GM10266 (cell line): ENCODE data around the gene AUNIP.

Experiments
- DNase-seq: peaks from one replicate; pipeline ENCODE4 v3.0.0; 2012; ENCODE audit errors: extremely low spot score
- TF ChIP-seq, protein P1 (sequence below): IDR thresholded peaks from 2 replicates; pipeline ENCODE4 v1.5.1; 2012; ENCODE audit warnings: mild to moderate bottlenecking, low read depth; ENCODE audit not compliant: control insufficient read depth, insufficient read depth; ENCODE audit errors: missing control alignments

AUNIP gene

DNA sequence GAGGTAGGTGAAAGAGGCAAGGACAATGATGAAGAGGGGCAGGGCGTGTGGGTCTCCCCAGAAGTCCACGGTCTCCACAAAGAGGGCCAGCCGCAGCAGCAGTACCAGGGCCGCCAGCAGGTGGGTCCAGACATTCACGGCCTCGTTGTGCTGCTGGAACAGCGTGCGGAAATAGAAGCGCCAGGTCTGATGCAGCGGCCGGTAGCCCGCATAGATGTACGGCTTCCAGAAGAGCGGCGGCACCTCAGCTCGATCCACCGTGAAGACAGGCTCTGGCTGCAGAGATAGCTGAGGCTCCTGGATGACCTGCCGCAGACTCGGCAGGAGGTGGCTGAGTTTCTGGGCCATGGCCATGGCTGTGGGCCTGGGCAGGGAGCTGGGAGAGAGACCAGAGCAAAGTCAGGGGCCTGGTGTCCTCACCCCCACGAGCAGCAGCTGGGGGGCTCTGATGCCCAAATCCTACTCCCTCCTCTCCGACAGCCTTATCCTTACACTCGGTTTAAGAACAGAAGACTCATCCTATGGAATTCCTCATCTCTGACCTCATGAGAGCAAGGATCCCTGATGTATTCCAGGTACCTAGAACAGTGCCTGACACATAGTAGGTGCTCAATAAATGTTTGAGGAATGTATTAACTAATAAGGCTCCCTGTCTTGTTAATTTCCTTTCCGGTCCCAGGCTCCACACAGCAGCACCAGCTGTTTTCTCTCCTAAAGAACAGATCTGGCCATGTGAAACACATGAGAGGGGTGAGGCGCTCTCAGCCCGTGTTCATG, 4.4 kb upstream of the AUNIP start:
- TF ChIP-seq, protein P1, sequence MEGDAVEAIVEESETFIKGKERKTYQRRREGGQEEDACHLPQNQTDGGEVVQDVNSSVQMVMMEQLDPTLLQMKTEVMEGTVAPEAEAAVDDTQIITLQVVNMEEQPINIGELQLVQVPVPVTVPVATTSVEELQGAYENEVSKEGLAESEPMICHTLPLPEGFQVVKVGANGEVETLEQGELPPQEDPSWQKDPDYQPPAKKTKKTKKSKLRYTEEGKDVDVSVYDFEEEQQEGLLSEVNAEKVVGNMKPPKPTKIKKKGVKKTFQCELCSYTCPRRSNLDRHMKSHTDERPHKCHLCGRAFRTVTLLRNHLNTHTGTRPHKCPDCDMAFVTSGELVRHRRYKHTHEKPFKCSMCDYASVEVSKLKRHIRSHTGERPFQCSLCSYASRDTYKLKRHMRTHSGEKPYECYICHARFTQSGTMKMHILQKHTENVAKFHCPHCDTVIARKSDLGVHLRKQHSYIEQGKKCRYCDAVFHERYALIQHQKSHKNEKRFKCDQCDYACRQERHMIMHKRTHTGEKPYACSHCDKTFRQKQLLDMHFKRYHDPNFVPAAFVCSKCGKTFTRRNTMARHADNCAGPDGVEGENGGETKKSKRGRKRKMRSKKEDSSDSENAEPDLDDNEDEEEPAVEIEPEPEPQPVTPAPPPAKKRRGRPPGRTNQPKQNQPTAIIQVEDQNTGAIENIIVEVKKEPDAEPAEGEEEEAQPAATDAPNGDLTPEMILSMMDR = no peak
- no peak for DNase-seq

DNA sequence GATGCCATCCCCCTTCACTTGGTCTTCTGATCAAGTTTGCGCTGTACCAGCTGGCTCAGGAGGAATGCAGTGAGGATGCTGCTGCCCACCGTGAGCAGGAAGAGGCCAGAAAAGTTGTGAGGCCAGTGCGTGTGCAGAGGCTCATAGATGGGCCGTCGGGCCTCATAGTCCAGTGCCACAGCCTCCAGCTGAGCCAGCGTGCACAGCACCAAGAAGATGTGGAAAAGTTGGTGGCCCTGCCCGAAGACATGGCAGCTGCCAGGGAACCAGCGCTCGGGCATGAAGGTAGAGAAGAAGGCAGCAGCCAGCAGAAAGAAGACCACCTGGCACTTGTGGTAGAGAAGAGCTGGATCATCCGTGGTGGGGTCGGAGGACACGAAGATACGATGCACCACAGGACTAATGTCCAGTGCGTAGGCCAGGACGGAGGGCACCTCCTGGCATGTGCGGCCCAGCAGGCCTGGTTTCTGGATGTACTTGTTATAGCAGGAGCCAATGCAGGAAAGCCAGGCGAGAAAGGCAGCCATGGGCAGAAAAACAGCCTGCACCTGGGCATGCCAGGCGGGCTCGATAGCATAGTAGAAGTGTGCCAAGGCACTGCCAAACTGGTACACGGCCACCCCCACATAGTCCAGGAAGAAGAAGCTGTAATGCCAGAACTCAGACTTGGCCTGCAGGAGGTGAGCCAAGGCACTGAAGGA, 3.7 kb upstream of the AUNIP start:
- DNase-seq = peak; percentile 3

DNA sequence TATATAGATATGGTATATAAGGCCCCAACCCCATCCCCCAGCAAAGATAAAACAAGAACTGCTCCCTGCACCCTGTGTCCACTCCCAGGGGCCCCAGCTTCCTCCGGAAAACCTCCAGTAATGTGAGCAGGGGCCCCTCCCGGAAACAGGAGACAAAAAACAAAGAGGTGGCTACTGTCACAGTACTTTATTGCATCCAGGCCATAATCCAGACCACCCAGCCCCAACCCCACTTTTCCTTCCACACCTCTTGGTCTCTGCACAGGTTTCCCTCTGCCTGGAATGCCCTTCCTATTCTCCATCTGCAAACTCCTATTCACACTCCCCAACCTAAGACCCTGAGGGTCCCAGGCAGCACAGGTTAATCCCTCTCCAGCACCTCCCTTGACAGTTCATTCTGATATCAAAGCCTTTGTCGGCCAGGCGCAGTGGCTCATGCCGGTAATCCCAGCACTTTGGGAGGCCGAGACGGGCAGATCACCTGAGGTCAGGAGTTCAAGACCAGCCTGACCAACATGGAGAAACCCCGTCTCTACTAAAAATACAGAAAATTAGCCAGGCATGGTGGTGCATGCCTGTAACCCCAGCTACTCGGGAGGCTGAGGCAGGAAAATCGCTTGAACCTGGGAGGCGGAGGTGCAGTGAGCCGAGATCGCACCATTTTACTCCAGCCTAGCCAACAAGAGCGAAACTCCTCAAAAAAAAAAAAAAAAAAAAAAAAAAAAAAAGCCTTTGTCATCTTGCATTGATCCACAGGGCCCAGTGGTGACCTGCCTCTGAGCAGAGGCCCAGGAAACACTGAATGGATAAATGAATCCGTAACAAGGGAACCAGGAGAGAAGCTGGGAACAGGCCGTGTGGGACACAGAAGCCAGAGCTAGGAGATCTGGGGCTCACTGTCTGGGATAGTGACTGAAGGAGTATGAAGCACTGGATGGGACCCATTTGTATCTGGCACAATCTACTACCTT, 2.3 kb upstream of the AUNIP start:
- peak; percentile 15 for DNase-seq
- TF ChIP-seq, protein P1 = no peak

More for the DNA sequence above, 3.7 kb upstream of the AUNIP start:
- TF ChIP-seq, protein P1 = no peak

DNA sequence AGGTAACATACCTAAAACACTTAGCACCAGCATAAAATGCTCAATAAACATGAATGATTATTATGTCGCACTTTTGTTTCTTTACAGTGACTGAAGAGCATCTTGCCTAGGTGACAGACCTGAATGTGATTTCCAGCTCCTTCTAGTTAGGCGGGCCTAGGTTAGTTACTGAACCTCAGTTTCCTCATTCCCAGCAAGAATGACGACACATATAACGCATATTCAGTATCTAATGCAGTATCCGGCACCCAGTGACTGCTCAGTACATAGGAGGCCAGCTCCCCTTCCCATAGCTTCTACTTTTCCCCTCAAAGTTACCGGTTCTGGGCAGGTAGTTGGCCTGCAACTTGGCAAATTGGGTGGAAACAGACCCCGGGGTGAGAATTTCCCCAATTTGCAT, 763 bp downstream of the AUNIP start:
- TF ChIP-seq, protein P1 = no peak
- DNase-seq = no peak

GRCh38 chr1:25856856-25857255, 2.4 kb downstream of the AUNIP start:
- DNase-seq = no peak
- TF ChIP-seq, protein P1 = no peak

DNA sequence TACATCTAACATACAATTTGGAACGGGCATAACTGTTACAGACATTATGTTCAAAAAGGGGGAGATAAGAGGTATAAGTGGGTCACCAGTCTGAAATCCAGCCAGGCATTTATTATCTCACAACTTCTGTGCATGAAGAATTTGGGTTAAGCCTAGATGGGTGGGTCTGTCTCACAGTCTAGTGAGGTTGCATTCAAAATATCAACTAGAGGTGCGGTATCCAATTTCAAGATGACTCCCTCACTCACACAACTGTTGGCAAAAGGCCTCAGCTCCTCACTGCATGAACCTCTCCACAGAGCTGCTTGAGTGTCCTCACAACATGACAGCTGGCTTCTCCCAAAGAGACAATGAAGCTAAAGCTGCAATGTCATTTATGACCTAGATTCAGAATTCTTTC, 4.7 kb downstream of the AUNIP start:
- no peak for DNase-seq

More for the DNA sequence above, 4.7 kb downstream of the AUNIP start:
- TF ChIP-seq, protein P1 = no peak
